ENCODE measurements around the gene PWWP2B. TPM values are rescaled to one million over a fixed set of nuclear protein-coding genes. Genes with fewer than 3 reads are reported as not detected.

The PWWP2B gene
- total RNA-seq, 1 donor from 2014 or later, result 7.6 TPM

GRCh38 chr10:132443983-132444876 is 47.2 kb downstream of the PWWP2B start:
- no peak overlapping the region for H3K4me3 Mint-ChIP-seq (ENCODE audit: unreplicated experiment)
- no peaks in the 10 kb centered on the region for H3K36me3 Mint-ChIP-seq (ENCODE audit: low read depth, unreplicated experiment)
- peaks cover 10% of the 10 kb centered on the region for H3K27me3 Mint-ChIP-seq (ENCODE audit: unreplicated experiment)
- H3K9me3 Mint-ChIP-seq (ENCODE audit: unreplicated experiment), result no peaks in the 10 kb centered on the region
- no peak overlapping the region for H3K27ac Mint-ChIP-seq (ENCODE audit: unreplicated experiment)
- DNase-seq (ENCODE audit: low spot score), result no peak
- H3K4me1 Mint-ChIP-seq (ENCODE audit: unreplicated experiment), result peaks cover 9% of the 10 kb centered on the region
- TF ChIP-seq CTCF (IDR thresholded peaks at IDR 0.05; ENCODE audit: unreplicated experiment), result no peak

GRCh38 chr10:132444877-132445351 is 47.9 kb downstream of the PWWP2B start:
- peaks cover 7% of the 10 kb centered on the region for H3K27me3 Mint-ChIP-seq (ENCODE audit: unreplicated experiment)
- TF ChIP-seq CTCF (IDR thresholded peaks at IDR 0.05; ENCODE audit: unreplicated experiment), result no peak
- no peaks in the 10 kb centered on the region for H3K36me3 Mint-ChIP-seq (ENCODE audit: low read depth, unreplicated experiment)
- DNase-seq (ENCODE audit: low spot score), result no peak
- no peak overlapping the region for H3K4me3 Mint-ChIP-seq (ENCODE audit: unreplicated experiment)
- no peak overlapping the region for H3K27ac Mint-ChIP-seq (ENCODE audit: unreplicated experiment)
- H3K9me3 Mint-ChIP-seq (ENCODE audit: unreplicated experiment), result no peaks in the 10 kb centered on the region
- peaks cover 2% of the 10 kb centered on the region for H3K4me1 Mint-ChIP-seq (ENCODE audit: unreplicated experiment)

- Mint-ChIP-seq H3K36me3 (ENCODE audit: low read depth, unreplicated experiment) (no peaks in the 10 kb centered on the region), H3K27me3 (ENCODE audit: unreplicated experiment) (peaks cover 7% of the 10 kb centered on the region), H3K4me1 (ENCODE audit: unreplicated experiment) (peaks cover 2% of the 10 kb centered on the region), H3K27ac (ENCODE audit: unreplicated experiment) (no peak overlapping the region), H3K9me3 (ENCODE audit: unreplicated experiment) (no peaks in the 10 kb centered on the region), H3K4me3 (ENCODE audit: unreplicated experiment) (no peak overlapping the region)
- DNase-seq (ENCODE audit: low spot score), result no peak
- TF ChIP-seq CTCF (IDR thresholded peaks at IDR 0.05; ENCODE audit: unreplicated experiment), result no peak
These were observed 48.7 kb downstream of the PWWP2B start for GRCh38 chr10:132445516-132446194.

- H3K27me3 Mint-ChIP-seq (ENCODE audit: unreplicated experiment), result peaks cover 7% of the 10 kb centered on the region
- DNase-seq (ENCODE audit: low spot score), result no peak
- H3K4me1 Mint-ChIP-seq (ENCODE audit: unreplicated experiment), result peaks cover 2% of the 10 kb centered on the region
- TF ChIP-seq CTCF (IDR thresholded peaks at IDR 0.05; ENCODE audit: unreplicated experiment), result no peak
- H3K4me3 Mint-ChIP-seq (ENCODE audit: unreplicated experiment), result no peak overlapping the region
- H3K27ac Mint-ChIP-seq (ENCODE audit: unreplicated experiment), result no peak overlapping the region
- no peaks in the 10 kb centered on the region for H3K9me3 Mint-ChIP-seq (ENCODE audit: unreplicated experiment)
- no peaks in the 10 kb centered on the region for H3K36me3 Mint-ChIP-seq (ENCODE audit: low read depth, unreplicated experiment)
These were observed 49.2 kb downstream of the PWWP2B start for GRCh38 chr10:132446195-132446581.
